ENCODE data around the gene ANKK1.

Gene ANKK1

GRCh38 chr11:113394919-113395318, 7.3 kb downstream of the ANKK1 start:
- in situ Hi-C loops (cut with MboI; ENCODE audit: low pct_unique_long_range_greater_than_20kb, low sequenced_read_pairs, unreplicated experiment): no loop called here
- no peak for TF ChIP-seq CTCF (IDR thresholded peaks at IDR 0.05; ENCODE audit: extremely low read depth, insufficient read depth, missing control alignments)
- DNase-seq (ENCODE audit: low spot score): no peak

DNA sequence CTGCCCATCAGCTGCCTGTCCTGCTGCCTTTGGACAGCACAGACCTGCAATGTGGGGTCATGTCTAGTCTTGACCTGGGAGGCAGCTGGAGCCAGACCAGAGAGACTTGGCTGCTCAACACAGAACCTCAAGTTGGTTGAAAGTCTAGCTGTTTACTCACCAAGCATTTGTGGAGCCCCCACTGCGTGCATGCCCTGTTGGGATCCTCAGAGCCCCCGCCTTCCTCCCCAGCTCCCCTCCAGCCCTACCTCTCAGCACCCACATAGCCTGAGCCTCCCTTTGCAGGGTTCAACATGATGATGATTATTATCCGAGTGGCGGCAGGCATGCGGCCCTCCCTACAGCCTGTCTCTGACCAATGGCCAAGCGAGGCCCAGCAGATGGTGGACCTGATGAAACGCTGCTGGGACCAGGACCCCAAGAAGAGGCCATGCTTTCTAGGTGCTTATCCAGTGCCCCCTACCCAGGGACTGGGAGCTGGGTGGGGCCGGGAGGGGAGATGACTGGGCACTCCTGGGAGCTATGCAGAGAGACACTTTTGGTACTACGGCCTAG, 8.3 kb downstream of the ANKK1 start:
- TF ChIP-seq CTCF (IDR thresholded peaks at IDR 0.05; ENCODE audit: extremely low read depth, insufficient read depth, missing control alignments): no peak
- DNase-seq (ENCODE audit: low spot score): no peak
- in situ Hi-C loops (cut with MboI; ENCODE audit: low pct_unique_long_range_greater_than_20kb, low sequenced_read_pairs, unreplicated experiment): no loop called here

DNA sequence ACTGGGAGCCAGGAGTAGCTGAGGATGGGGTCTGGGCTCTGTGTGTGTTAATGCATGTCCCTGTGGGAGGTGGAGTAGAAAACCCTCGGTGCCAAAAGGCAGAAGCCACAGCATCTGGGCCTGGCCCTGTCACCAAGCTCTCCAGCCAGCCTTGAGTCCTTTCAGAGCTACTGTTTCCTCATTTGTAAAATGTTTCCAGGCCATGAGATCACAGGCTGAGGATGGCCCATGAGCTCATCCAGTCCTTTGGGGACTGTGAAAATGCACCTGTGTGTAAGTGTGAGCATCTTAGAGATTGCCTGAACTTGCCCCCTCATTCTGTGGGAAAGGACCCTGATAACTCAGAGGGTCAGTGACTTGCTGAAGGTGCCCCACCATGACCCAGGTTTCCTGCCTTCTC, 9.1 kb downstream of the ANKK1 start:
- DNase-seq (ENCODE audit: low spot score): no peak
- no peak for TF ChIP-seq CTCF (IDR thresholded peaks at IDR 0.05; ENCODE audit: extremely low read depth, insufficient read depth, missing control alignments)
- in situ Hi-C loops (cut with MboI; ENCODE audit: low pct_unique_long_range_greater_than_20kb, low sequenced_read_pairs, unreplicated experiment): no loop called here

DNA sequence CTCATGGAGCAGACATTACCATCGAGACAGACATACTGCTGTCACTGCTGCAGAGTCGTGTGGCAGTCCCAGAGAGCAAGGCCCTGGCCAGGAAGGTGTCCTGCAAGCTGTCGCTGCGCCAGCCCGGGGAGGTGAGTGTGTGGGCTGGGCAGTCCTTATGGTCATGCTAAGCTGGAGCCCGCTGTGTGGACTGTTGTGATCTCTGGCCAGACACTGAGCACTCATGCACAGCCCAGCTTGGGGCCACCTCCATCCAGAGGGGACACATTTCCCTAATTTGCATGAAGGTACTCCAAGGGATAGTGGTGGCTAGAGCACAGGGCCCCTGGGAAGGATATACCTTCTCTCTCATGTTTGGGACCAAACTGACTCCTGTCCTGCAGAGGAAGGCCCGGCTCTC, 9.6 kb downstream of the ANKK1 start:
- TF ChIP-seq CTCF (IDR thresholded peaks at IDR 0.05; ENCODE audit: extremely low read depth, insufficient read depth, missing control alignments): no peak

DNA sequence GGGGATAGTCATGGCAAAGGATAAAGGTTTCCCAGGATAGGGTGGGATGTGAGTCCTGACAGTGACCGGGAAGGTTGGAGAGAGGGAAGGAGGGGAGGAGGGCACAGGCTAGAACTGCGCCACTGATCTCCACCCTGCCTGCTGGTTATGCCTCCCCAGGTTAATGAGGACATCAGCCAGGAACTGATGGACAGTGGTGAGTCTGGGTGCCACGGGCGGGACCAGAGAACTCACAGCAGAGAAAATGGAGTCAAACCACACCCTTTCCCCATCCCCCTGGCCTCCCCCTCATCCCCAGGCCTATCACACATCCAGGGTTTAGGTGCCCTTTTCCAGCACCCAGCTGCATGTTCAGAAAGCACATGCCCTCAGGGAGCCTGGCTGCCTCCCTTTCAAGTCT, 10.2 kb downstream of the ANKK1 start:
- in situ Hi-C loops (cut with MboI; ENCODE audit: low pct_unique_long_range_greater_than_20kb, low sequenced_read_pairs, unreplicated experiment): no loop called here
- no peak for DNase-seq (ENCODE audit: low spot score)
- no peak for TF ChIP-seq CTCF (IDR thresholded peaks at IDR 0.05; ENCODE audit: extremely low read depth, insufficient read depth, missing control alignments)

More for the DNA sequence above, 9.6 kb downstream of the ANKK1 start:
- in situ Hi-C loops (cut with MboI; ENCODE audit: low pct_unique_long_range_greater_than_20kb, low sequenced_read_pairs, unreplicated experiment): no loop called here
- DNase-seq (ENCODE audit: low spot score): no peak

DNA sequence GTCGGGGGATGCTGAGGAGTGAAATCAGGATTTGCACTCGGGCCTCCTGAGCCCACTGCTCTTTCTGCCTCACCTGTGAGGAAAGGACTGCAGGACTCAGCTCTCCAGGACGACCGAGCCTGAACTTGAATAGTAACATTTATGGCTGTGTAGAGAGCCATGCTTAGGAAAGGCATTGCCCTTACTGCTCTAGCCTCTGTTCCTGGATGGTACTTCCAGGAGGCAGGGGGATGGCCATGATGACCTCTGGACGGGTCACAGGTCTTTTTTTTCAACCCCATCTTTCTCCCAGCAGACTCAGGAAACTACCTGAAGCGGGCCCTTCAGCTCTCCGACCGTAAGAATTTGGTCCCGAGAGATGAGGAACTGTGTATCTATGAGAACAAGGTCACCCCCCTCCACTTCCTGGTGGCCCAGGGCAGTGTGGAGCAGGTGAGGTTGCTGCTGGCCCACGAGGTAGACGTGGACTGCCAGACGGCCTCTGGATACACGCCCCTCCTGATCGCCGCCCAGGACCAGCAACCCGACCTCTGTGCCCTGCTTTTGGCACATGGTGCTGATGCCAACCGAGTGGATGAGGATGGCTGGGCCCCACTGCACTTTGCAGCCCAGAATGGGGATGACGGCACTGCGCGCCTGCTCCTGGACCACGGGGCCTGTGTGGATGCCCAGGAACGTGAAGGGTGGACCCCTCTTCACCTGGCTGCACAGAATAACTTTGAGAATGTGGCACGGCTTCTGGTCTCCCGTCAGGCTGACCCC, 11.3 kb downstream of the ANKK1 start:
- TF ChIP-seq CTCF (IDR thresholded peaks at IDR 0.05; ENCODE audit: extremely low read depth, insufficient read depth, missing control alignments): no peak
- no peak for DNase-seq (ENCODE audit: low spot score)
- in situ Hi-C loops (cut with MboI; ENCODE audit: low pct_unique_long_range_greater_than_20kb, low sequenced_read_pairs, unreplicated experiment): no loop called here
